ENCODE measurements around the gene GALNT13.

GALNT13 gene

GRCh38 chr2:154173164-154173563, 301.4 kb downstream of the GALNT13 start:
- no peak overlapping the region for H3K4me3 ChIP-seq (ENCODE audit: severe bottlenecking)
- no peaks in the 10 kb centered on the region for H3K4me1 ChIP-seq (ENCODE audit: insufficient read depth, poor library complexity, severe bottlenecking)
- no peaks in the 10 kb centered on the region for H3K36me3 ChIP-seq (ENCODE audit: low read depth)
- DNase-seq (ENCODE audit: low spot score) (no peak), ATAC-seq (ENCODE audit: low read depth) (no peak)
- no peaks in the 10 kb centered on the region for H3K9me3 ChIP-seq (ENCODE audit: severe bottlenecking)
- H3K27me3 ChIP-seq (ENCODE audit: insufficient read depth, poor library complexity, severe bottlenecking) = no peaks in the 10 kb centered on the region
- H3K27ac ChIP-seq (ENCODE audit: poor library complexity, severe bottlenecking) = no peak overlapping the region
- TF ChIP-seq CTCF (IDR thresholded peaks at IDR 0.05; ENCODE audit: poor library complexity, severe bottlenecking) = no peak

GRCh38 chr2:154173919-154174318, 302.2 kb downstream of the GALNT13 start:
- no peak for TF ChIP-seq CTCF (IDR thresholded peaks at IDR 0.05; ENCODE audit: poor library complexity, severe bottlenecking)
- ATAC-seq (ENCODE audit: low read depth) = no peak
- H3K9me3 ChIP-seq (ENCODE audit: severe bottlenecking) = no peaks in the 10 kb centered on the region
- no peak overlapping the region for H3K4me3 ChIP-seq (ENCODE audit: severe bottlenecking)
- no peaks in the 10 kb centered on the region for H3K4me1 ChIP-seq (ENCODE audit: insufficient read depth, poor library complexity, severe bottlenecking)
- no peaks in the 10 kb centered on the region for H3K27me3 ChIP-seq (ENCODE audit: insufficient read depth, poor library complexity, severe bottlenecking)
- H3K27ac ChIP-seq (ENCODE audit: poor library complexity, severe bottlenecking) = no peak overlapping the region
- H3K36me3 ChIP-seq (ENCODE audit: low read depth) = no peaks in the 10 kb centered on the region
- no peak for DNase-seq (ENCODE audit: low spot score)

GRCh38 chr2:154182008-154182407, 310.3 kb downstream of the GALNT13 start:
- ATAC-seq (ENCODE audit: low read depth) = no peak
- H3K27ac ChIP-seq (ENCODE audit: poor library complexity, severe bottlenecking) = no peak overlapping the region
- no peaks in the 10 kb centered on the region for H3K4me1 ChIP-seq (ENCODE audit: insufficient read depth, poor library complexity, severe bottlenecking)
- no peaks in the 10 kb centered on the region for H3K36me3 ChIP-seq (ENCODE audit: low read depth)
- H3K4me3 ChIP-seq (ENCODE audit: severe bottlenecking) = no peak overlapping the region
- H3K9me3 ChIP-seq (ENCODE audit: severe bottlenecking) = peaks cover 4% of the 10 kb centered on the region
- TF ChIP-seq CTCF (IDR thresholded peaks at IDR 0.05; ENCODE audit: poor library complexity, severe bottlenecking) = no peak
- DNase-seq (ENCODE audit: low spot score) = no peak
- no peaks in the 10 kb centered on the region for H3K27me3 ChIP-seq (ENCODE audit: insufficient read depth, poor library complexity, severe bottlenecking)

GRCh38 chr2:154187948-154188347, 316.2 kb downstream of the GALNT13 start:
- Histone ChIP-seq H3K27me3 (ENCODE audit: insufficient read depth, poor library complexity, severe bottlenecking) (no peaks in the 10 kb centered on the region), H3K4me3 (ENCODE audit: severe bottlenecking) (no peak overlapping the region), H3K27ac (ENCODE audit: poor library complexity, severe bottlenecking) (no peak overlapping the region), H3K36me3 (ENCODE audit: low read depth) (no peaks in the 10 kb centered on the region), H3K4me1 (ENCODE audit: insufficient read depth, poor library complexity, severe bottlenecking) (no peaks in the 10 kb centered on the region), H3K9me3 (ENCODE audit: severe bottlenecking) (peaks cover 4% of the 10 kb centered on the region)
- TF ChIP-seq CTCF (IDR thresholded peaks at IDR 0.05; ENCODE audit: poor library complexity, severe bottlenecking) = no peak
- DNase-seq (ENCODE audit: low spot score) = no peak
- ATAC-seq (ENCODE audit: low read depth) = no peak

- Histone ChIP-seq H3K9me3 (ENCODE audit: severe bottlenecking) (peaks cover 4% of the 10 kb centered on the region), H3K4me3 (ENCODE audit: severe bottlenecking) (no peak overlapping the region), H3K27me3 (ENCODE audit: insufficient read depth, poor library complexity, severe bottlenecking) (no peaks in the 10 kb centered on the region), H3K4me1 (ENCODE audit: insufficient read depth, poor library complexity, severe bottlenecking) (peaks cover 1% of the 10 kb centered on the region), H3K36me3 (ENCODE audit: low read depth) (no peaks in the 10 kb centered on the region), H3K27ac (ENCODE audit: poor library complexity, severe bottlenecking) (no peak overlapping the region)
- ATAC-seq (ENCODE audit: low read depth) = no peak
- TF ChIP-seq CTCF (IDR thresholded peaks at IDR 0.05; ENCODE audit: poor library complexity, severe bottlenecking) = no peak
- DNase-seq (ENCODE audit: low spot score) = no peak
Observed at GRCh38 chr2:154189953-154190352, 318.2 kb downstream of the GALNT13 start.

All from RWPE2 (cell line).